ENCODE measurements around the gene GLUD1. TPM values are rescaled to one million over a fixed set of nuclear protein-coding genes. Genes with fewer than 3 reads are reported as not detected.
"Not testable (repeated sequence)": the region's sequence is repeated elsewhere in the genome, so short reads cannot be mapped to it uniquely, and the experiment has no call there.

Gene GLUD1
- total RNA-seq, 1 donor from 2014 or later: 165 TPM

- no peak for DNase-seq (ENCODE audit: low read depth in 2 of 2)
Measured at GRCh38 chr10:87045434-87045938, 49.2 kb downstream of the GLUD1 start.

- DNase-seq (ENCODE audit: low read depth in 2 of 2): not testable (repeated sequence)
Measured at GRCh38 chr10:87043579-87043978, 51.1 kb downstream of the GLUD1 start.

- no peak for DNase-seq (ENCODE audit: low read depth in 2 of 2)
Measured at GRCh38 chr10:87038786-87039185, 55.9 kb downstream of the GLUD1 start.

GRCh38 chr10:87038286-87038717 is 56.3 kb downstream of the GLUD1 start:
- no peak for DNase-seq (ENCODE audit: low read depth in 2 of 2)

GRCh38 chr10:87036623-87037022 is 58.0 kb downstream of the GLUD1 start:
- no peak for DNase-seq (ENCODE audit: low read depth in 2 of 2)

- no peak for DNase-seq (ENCODE audit: low read depth in 2 of 2)
Measured at GRCh38 chr10:87030912-87031635, 63.6 kb downstream of the GLUD1 start.

- not testable (repeated sequence) for DNase-seq (ENCODE audit: low read depth in 2 of 2)
Measured at GRCh38 chr10:87030419-87030818, 64.2 kb downstream of the GLUD1 start.

GRCh38 chr10:87026747-87027508 is 67.7 kb downstream of the GLUD1 start:
- not testable (repeated sequence) for DNase-seq (ENCODE audit: low read depth in 2 of 2)

GRCh38 chr10:87025285-87025958 is 69.2 kb downstream of the GLUD1 start:
- DNase-seq (ENCODE audit: low read depth in 2 of 2): peak in 1 of 2 donors; percentile 60

- DNase-seq (ENCODE audit: low read depth in 2 of 2): not testable (repeated sequence)
Measured at GRCh38 chr10:87020056-87020455, 74.6 kb downstream of the GLUD1 start, which contains the start of gene FAM25A. Gene FAM25A, plus strand, starts transcription at chr10:87020294. Its CDS starts 31 bp downstream, at chr10:87020325.

GRCh38 chr10:87019504-87019903 is 75.1 kb downstream of the GLUD1 start:
- not testable (repeated sequence) for DNase-seq (ENCODE audit: low read depth in 2 of 2)

- DNase-seq (ENCODE audit: low read depth in 2 of 2): not testable (repeated sequence)
Measured at GRCh38 chr10:87019066-87019465, 75.6 kb downstream of the GLUD1 start.

GRCh38 chr10:87018127-87018526 is 76.5 kb downstream of the GLUD1 start:
- DNase-seq (ENCODE audit: low read depth in 2 of 2): not testable (repeated sequence)

- not testable (repeated sequence) for DNase-seq (ENCODE audit: low read depth in 2 of 2)
Measured at GRCh38 chr10:87014986-87015716, 79.5 kb downstream of the GLUD1 start.

GRCh38 chr10:87013528-87013927 is 81.1 kb downstream of the GLUD1 start:
- not testable (repeated sequence) for DNase-seq (ENCODE audit: low read depth in 2 of 2)

- DNase-seq (ENCODE audit: low read depth in 2 of 2): not testable (repeated sequence)
Measured at GRCh38 chr10:87009134-87009696, 85.4 kb downstream of the GLUD1 start.

- not testable (repeated sequence) for DNase-seq (ENCODE audit: low read depth in 2 of 2)
Measured at GRCh38 chr10:87008303-87008702, 86.3 kb downstream of the GLUD1 start.

- DNase-seq (ENCODE audit: low read depth in 2 of 2): not testable (repeated sequence)
Measured at GRCh38 chr10:87007674-87008073, 87.0 kb downstream of the GLUD1 start.

- not testable (repeated sequence) for DNase-seq (ENCODE audit: low read depth in 2 of 2)
Measured at GRCh38 chr10:87007124-87007523, 87.5 kb downstream of the GLUD1 start.

- peak in 1 of 2 donors; percentile 5 for DNase-seq (ENCODE audit: low read depth in 2 of 2)
Measured at GRCh38 chr10:87000491-87000890, 94.2 kb downstream of the GLUD1 start.

Data from dermis microvascular lymphatic vessel endothelial cell (primary cell).